HG02973 (cell line): Measurements from ENCODE around the gene SUPT3H.
"Not testable (repeated sequence)": the region's sequence is repeated elsewhere in the genome, so short reads cannot be mapped to it uniquely, and the experiment has no call there.

Experiments used
- ATAC-seq: cut with Tn5 transposase; IDR thresholded peaks from one replicate; pipeline ENCODE4 v1.9.1; 2021; ENCODE audit warnings: moderate library complexity; ENCODE audit not compliant: unreplicated experiment

Gene SUPT3H

GRCh38 chr6:45326698-45327417 lies 50.9 kb downstream of the SUPT3H start:
- ATAC-seq = no peak

- no peak for ATAC-seq
Observed at GRCh38 chr6:45323656-45324224, 54.0 kb downstream of the SUPT3H start.

- ATAC-seq = no peak
Observed at GRCh38 chr6:45320349-45320748, 57.4 kb downstream of the SUPT3H start.

DNA sequence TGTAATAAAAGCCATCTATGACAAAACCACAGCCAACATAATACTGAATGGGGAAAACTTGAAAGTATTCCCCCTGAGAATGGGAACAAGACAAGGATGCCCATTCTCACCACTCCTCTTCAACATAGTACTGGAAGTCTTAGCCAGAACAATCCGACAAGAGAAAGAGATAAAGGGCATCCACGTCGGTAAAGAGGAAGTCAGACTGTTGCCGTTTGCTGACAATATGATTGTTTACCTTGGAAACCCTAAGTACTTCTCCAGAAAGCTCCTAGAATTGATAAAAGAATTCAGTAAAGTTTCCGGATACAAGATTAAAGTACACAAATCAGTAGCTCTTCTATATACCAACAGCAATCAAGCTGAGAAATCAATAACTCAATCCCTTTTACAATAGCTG lies 63.6 kb downstream of the SUPT3H start:
- no peak for ATAC-seq

GRCh38 chr6:45310118-45310788 lies 67.5 kb downstream of the SUPT3H start:
- no peak for ATAC-seq

DNA sequence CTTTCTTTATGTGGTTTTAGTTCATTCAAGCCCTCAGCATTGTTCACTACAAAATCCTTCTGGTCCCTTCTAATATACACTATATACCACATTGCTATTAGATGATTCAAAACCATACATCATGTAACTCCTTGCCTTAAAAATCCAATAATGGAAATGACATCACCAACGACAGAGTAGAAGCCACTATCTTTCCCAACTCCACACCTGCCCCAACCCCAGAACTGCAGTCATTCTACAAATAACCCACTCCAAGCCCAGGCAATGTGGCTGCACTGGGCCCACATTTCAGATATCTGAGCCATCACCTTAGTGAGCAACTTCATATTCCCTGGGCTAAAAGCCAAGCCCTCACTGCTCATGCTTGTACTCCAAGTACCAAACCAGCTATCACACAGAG lies 72.2 kb downstream of the SUPT3H start:
- ATAC-seq = no peak

DNA sequence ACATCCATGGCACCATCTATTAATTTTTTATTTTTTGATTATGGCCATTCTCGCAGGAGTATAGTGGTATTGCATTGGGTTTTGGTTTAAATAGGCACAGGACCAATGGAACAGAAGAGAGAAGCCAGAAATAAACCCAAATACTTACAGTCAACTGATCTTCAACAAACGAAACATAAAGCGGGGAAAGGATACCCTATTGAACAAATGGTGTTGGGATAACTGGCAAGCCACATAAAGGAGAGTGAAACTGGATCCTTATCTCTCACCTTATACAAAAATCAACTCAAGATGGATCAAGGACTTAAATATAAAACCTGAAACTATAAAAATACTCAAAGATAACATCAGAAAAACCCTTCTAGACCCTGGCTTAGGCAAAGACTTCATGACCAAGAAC lies 74.9 kb downstream of the SUPT3H start:
- no peak for ATAC-seq

DNA sequence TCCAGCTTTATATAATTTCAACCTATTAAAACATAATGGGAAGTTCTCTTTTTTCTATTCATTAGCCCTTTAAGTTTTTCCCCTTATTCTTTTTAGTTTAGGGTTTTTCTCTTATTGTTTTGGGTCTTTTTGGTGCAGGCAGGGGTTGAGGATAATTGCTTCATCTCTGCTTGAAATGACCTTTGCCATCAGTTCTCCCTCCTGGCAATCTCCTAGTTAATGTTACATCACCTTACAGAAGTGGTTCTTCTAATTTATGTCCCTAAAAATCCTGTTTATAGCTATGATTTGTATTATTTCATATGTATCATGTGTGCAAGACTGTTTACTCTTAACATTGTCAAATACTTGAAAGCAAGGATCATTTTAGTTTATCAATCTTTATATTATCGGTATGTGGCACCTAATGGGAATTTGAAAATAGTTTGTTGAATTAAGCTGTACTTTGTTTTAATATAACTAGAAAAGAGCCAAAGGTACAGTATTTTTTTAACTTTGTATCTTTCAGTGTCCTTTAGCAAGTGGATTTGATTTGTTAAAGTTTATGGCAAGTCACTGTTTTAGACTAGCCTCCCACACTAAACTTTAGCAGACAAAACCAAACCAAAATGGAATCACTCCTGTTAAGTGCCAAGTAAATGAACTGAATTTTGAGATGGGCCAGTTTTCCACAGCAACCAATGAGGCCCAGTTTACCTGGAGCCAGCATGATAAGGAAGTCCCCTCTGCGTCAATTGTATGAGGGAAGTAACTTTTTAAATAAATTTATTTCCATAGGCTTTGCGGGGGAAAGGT lies 76.2 kb downstream of the SUPT3H start:
- ATAC-seq = no peak

GRCh38 chr6:45300736-45301135 lies 77.0 kb downstream of the SUPT3H start:
- no peak for ATAC-seq

DNA sequence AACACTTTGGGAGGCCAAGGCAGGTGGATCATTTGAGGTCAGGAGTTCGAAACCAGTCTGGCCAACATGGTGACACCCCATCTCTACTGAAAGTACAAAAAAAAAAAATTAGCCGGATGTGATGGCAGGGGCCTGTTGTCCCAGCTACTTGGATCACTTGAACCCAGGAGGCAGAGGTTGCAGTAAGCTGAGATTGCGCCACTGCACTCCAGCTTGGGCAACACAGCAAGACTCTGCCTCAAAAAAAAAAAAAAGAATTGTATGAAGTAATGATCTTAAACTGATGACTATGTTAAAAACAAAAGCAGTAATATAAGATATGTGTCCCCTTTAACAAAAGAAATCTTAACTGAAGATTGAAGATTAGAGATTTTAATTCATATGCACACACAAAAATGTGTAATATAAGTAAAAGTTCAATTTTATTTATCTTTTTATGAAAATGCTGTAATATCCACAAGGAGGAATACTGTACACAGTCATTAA lies 78.6 kb downstream of the SUPT3H start:
- no peak for ATAC-seq

GRCh38 chr6:45297320-45297719 lies 80.4 kb downstream of the SUPT3H start:
- ATAC-seq = no peak

DNA sequence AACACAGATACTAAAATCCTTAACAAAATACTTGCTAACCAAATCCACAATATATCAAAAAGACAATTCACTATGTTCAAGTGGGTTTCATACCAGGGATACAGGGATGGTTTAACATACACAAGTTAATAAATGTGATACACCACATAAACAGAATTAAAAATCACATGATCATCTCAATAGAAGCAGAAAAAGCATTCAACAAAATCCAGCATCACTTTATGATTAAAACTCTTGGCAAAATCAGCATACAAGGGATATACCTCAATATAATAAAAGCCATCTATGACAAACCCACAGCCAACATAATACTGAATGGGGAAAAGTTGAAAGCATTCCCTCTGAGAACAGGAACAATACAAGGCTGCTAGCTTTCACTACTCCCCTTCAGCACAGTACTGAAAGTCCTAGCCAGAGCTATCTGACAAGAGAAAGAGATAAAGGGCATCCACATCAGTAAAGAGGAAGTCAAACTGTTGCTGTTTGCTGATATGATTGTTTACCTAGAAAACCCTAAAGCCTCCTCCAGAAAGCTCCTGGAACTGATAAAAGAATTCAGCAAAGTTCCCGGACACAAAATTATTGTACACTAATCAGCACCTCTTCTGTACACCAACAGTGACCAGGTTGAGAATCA lies 83.6 kb downstream of the SUPT3H start:
- ATAC-seq = not testable (repeated sequence)

DNA sequence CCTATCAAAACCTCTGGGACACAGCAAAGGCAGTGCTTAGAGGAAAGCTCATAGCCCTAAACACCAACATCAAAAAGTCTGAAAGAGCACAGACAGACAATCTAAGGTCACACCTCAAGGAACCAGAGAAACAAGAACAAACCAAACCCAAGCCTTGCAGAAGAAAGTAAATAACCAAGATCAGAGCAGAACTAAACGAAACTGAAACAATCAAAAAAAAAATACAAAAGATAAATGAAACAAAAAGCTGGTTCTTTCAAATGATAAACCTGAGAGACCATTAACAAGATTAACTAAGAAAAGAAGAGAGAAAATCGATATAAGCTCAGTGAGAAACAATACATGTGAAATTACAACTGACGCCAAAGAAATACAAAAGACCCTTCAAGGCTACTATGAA lies 84.4 kb downstream of the SUPT3H start:
- no peak for ATAC-seq

DNA sequence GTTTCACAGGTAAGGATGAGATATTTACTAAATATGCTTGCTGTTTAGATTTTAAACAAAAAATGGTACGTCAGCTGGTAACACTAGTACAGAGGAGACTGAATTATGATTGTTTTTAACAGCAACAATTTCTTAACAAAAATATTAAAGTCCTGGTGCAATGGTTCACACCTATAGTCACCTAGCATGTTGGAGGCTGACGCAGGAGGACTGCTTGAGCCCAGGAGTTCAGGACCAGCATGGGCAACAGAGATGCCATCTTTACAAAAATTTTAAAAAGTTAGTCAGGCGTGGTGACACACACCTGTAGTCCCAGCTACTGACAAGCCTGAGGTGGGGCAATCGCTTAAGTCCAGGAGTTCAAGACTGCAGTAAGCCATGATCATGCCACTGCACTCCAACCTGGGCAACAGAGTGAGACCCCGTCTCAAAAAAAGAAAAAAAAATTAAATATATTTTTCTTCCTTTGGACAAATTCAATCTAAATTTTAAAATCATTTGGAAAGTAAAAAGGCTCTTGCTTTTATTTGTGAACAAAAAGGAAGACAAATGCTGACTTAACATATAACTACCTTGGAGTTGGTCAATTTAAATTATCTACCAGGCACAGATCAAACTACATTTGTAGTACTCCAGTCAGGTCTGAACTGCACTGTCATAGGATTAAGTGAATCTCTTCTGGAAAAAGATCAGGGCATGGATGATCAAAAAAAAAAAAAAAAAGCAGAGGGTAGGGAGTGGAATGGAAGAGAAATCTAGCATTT lies 87.8 kb downstream of the SUPT3H start:
- no peak for ATAC-seq

- ATAC-seq = not testable (repeated sequence)
Observed at GRCh38 chr6:45286707-45287106, 91.0 kb downstream of the SUPT3H start.

GRCh38 chr6:45278367-45278766 lies 99.4 kb downstream of the SUPT3H start:
- no peak for ATAC-seq

DNA sequence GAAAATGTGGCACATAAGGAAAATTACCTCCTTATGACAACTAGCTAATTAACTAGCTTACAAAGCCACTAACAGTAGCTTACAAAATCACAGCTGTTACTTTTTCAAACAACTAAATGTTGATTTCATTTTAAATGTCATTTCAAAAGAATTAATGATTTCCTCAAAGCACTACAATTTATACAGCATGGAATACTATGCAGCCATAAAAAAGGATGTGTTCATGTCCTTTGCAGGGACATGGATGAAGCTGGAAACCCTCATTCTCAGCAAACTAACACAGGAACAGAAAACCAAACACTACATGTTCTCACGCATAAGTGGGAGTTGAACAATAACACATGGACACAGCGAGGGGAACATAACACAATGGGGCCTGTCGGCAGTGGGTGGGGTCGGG lies 100.0 kb downstream of the SUPT3H start:
- not testable (repeated sequence) for ATAC-seq

DNA sequence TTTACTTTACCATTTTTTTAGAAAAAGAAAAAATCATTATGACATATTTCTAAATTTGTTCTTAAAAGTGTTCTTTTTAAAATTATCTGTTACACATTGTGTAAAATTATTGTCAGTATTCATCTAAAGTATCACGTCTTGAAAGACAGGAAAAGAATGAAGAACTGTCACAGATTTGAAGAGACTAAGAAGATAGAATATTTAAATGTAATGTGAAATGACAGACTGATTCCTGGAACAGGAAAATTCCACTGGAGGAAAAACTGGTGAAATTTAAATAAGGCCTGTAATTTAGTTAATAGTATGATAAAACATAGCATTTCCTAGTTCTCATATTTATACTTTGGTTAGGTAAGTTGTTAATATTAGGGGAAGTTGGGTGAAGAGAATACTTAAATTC lies 102.4 kb downstream of the SUPT3H start:
- ATAC-seq = no peak

GRCh38 chr6:45272626-45273025 lies 105.1 kb downstream of the SUPT3H start:
- ATAC-seq = no peak

- ATAC-seq = no peak
Observed at GRCh38 chr6:45265246-45265645, 112.5 kb downstream of the SUPT3H start.
